CD14-positive monocyte (primary cell): ENCODE results near the gene VWA7. TPM values are rescaled to one million over a fixed set of nuclear protein-coding genes. Genes with fewer than 3 reads are reported as not detected.

Experiments used
- DNase-seq, 3 donors: peaks; one replicate each; pipeline ENCODE4 v3.0.0-alpha.2; 2011 to 2022
- H2AFZ ChIP-seq: 2 replicates; pipeline ENCODE4 v1.6.0; 2012; ENCODE audit warnings: mild to moderate bottlenecking, low read depth, low read length, inconsistent platforms; ENCODE audit not compliant: insufficient read depth, poor library complexity, severe bottlenecking
- H3K27ac ChIP-seq, 2 donors: 1 replicate in 1 of 2; 2 replicates in 1 of 2; pipeline ENCODE4 v1.5.1; 2012 to 2013; ENCODE audit warnings: low read length in 2 of 2, control low read depth in 1 of 2, inconsistent platforms in 1 of 2, low read depth in 1 of 2, mild to moderate bottlenecking in 1 of 2
- H3K27me3 ChIP-seq, 2 donors: one replicate each; pipeline versions ENCODE4 v1.6.0 to v1.6.1; 2011 to 2013; ENCODE audit warnings: low read length in 2 of 2; ENCODE audit not compliant: control insufficient read depth in 2 of 2, insufficient read depth in 2 of 2
- H3K36me3 ChIP-seq, 2 donors: replicated peaks in 1 of 2; 1 replicate in 1 of 2; 2 replicates in 1 of 2; pipeline versions ENCODE4 v1.5.1 to v1.6.1; 2012 to 2013; ENCODE audit warnings: low read length in 2 of 2, control low read depth in 1 of 2, inconsistent platforms in 1 of 2, mild to moderate bottlenecking in 1 of 2; ENCODE audit not compliant: insufficient read depth in 2 of 2, control insufficient read depth in 1 of 2
- H3K4me1 ChIP-seq, 2 donors: 1 replicate in 1 of 2; 2 replicates in 1 of 2; pipeline versions ENCODE4 v1.5.1 to v1.6.1; 2012 to 2013; ENCODE audit warnings: low read length in 2 of 2, control low read depth in 1 of 2, inconsistent platforms in 1 of 2, mild to moderate bottlenecking in 1 of 2, moderate library complexity in 1 of 2; ENCODE audit not compliant: insufficient read depth in 2 of 2, control insufficient read depth in 1 of 2
- H3K4me2 ChIP-seq: replicated peaks from 2 replicates; pipeline ENCODE3; 2012; ENCODE audit warnings: low read length, moderate library complexity, mild to moderate bottlenecking; ENCODE audit not compliant: poor library complexity, severe bottlenecking; ENCODE audit errors: extremely low read depth
- H3K4me3 ChIP-seq, 3 experiments: fragments of 200-600 bp in 1 of 3; sonication (generic) in 1 of 3; replicated peaks in 1 of 3; 1 replicate in 2 of 3; 2 replicates in 1 of 3; pipeline ENCODE4 v1.5.1; 2011 to 2013; ENCODE audit warnings: low read length in 3 of 3, mild to moderate bottlenecking in 3 of 3, control low read depth in 2 of 3, low read depth in 2 of 3, inconsistent platforms in 1 of 3, moderate library complexity in 1 of 3
- H3K79me2 ChIP-seq: 2 replicates; pipeline ENCODE4 v1.6.0; 2012; ENCODE audit warnings: mild to moderate bottlenecking, control low read depth, inconsistent platforms, low read length, moderate library complexity; ENCODE audit not compliant: insufficient read depth
- H3K9ac ChIP-seq: 2 replicates; pipeline ENCODE4 v1.6.0; 2017; ENCODE audit warnings: low read length, mild to moderate bottlenecking; ENCODE audit not compliant: insufficient read depth, poor library complexity, severe bottlenecking
- H3K9me3 ChIP-seq, 2 donors: replicated peaks in 1 of 2; 1 replicate in 1 of 2; 2 replicates in 1 of 2; pipeline versions ENCODE4 v1.5.1 to v1.6.1; 2012 to 2013; ENCODE audit warnings: low read length in 2 of 2, control low read depth in 1 of 2; ENCODE audit not compliant: control insufficient read depth in 1 of 2, insufficient read depth in 1 of 2
- H4K20me1 ChIP-seq: 2 replicates; pipeline ENCODE4 v1.6.0; 2012; ENCODE audit warnings: mild to moderate bottlenecking, low read length, control low read depth, moderate library complexity; ENCODE audit not compliant: insufficient read depth
- H3K27ac Mint-ChIP-seq, 7 donors: one replicate each; pipeline ENCODE4 v1.8.0; 2020; ENCODE audit warnings: mild to moderate bottlenecking in 7 of 7, mixed read lengths in 7 of 7, moderate library complexity in 6 of 7, inconsistent platforms in 2 of 7
- H3K27me3 Mint-ChIP-seq, 3 donors: one replicate each; pipeline ENCODE4 v1.8.0; 2021 to 2022; ENCODE audit warnings: low read depth in 3 of 3, mild to moderate bottlenecking in 3 of 3, mixed read lengths in 3 of 3, moderate library complexity in 3 of 3, inconsistent platforms in 1 of 3
- H3K36me3 Mint-ChIP-seq, 2 donors: one replicate each; pipeline ENCODE4 v1.8.0; 2020; ENCODE audit warnings: mixed read lengths in 2 of 2, inconsistent platforms in 1 of 2, mild to moderate bottlenecking in 1 of 2
- H3K4me1 Mint-ChIP-seq: one replicate; pipeline ENCODE4 v1.8.0; 2020; ENCODE audit warnings: mild to moderate bottlenecking, mixed read lengths
- H3K4me3 Mint-ChIP-seq, 2 donors: one replicate each; pipeline ENCODE4 v1.8.0; 2020; ENCODE audit warnings: mild to moderate bottlenecking in 2 of 2, mixed read lengths in 2 of 2, moderate library complexity in 1 of 2
- H3K9me3 Mint-ChIP-seq, 7 donors: one replicate each; pipeline ENCODE4 v1.8.0; 2020 to 2022; ENCODE audit warnings: mixed read lengths in 7 of 7, mild to moderate bottlenecking in 6 of 7, moderate library complexity in 6 of 7, inconsistent platforms in 2 of 7
- WGBS: methylation state at CpG from one replicate; pipeline ENCODE4 v1.1.5; 2013; ENCODE audit warnings: missing lambda C conversion rate; ENCODE audit not compliant: insufficient coverage; 5-methylcytosine and 5-hydroxymethylcytosine counted together
- intact Hi-C, 2 donors: fragments of 100-400 bp; cut with micrococcal nuclease; formaldehyde crosslinking; loops; one replicate each; pipeline versions ENCODE4 v1.15.0 to v1.15.1; 2023
- polyA plus RNA-seq, 3 donors: library from polyadenylated mRNA; depleted of rRNA in 1 of 3; unstranded in 2 of 3; stranded (reverse) in 1 of 3; fragments of 300-500 nt in 2 of 3; fragments of >200 nt in 1 of 3; fragmentation: Illumina TruSeq in 2 of 3; gene quantifications; 1 replicate in 2 of 3; 2 replicates in 1 of 3; pipeline ENCODE4 v1.2.3, GENCODE V29; 2012 to 2021
- TF ChIP-seq, protein P1 (sequence below): fragments of 200-600 bp; IDR thresholded peaks from one replicate; pipeline ENCODE4 v1.8.0; 2022; ENCODE audit warnings: antibody characterized with exemption, mild to moderate bottlenecking

VWA7 gene
- polyA plus RNA-seq, 3 donors, result 0.57 TPM; not detected in 2

- H3K27me3 ChIP-seq, result no peaks in the 10 kb centered on the region
- Mint-ChIP-seq H3K4me3 (no peak overlapping the region), H3K4me1 (peaks cover 48% of the 10 kb centered on the region), H3K27ac (peak overlapping the region in 1 of 7 donors; percentile 2), H3K36me3 (peaks cover 27 to 30% of the 10 kb centered on the region in 2 donors), H3K27me3 (peaks cover 5 to 18% (median 13%) of the 10 kb centered on the region in 3 donors), H3K9me3 (peaks cover 0 to 4% (median 0%) of the 10 kb centered on the region in 7 donors)
- WGBS, result 90% methylated on average over 15 of the region's 25 CpGs
- peaks cover 37 to 39% of the 10 kb centered on the region in 2 donors for H3K4me1 ChIP-seq
- TF ChIP-seq, protein P1, sequence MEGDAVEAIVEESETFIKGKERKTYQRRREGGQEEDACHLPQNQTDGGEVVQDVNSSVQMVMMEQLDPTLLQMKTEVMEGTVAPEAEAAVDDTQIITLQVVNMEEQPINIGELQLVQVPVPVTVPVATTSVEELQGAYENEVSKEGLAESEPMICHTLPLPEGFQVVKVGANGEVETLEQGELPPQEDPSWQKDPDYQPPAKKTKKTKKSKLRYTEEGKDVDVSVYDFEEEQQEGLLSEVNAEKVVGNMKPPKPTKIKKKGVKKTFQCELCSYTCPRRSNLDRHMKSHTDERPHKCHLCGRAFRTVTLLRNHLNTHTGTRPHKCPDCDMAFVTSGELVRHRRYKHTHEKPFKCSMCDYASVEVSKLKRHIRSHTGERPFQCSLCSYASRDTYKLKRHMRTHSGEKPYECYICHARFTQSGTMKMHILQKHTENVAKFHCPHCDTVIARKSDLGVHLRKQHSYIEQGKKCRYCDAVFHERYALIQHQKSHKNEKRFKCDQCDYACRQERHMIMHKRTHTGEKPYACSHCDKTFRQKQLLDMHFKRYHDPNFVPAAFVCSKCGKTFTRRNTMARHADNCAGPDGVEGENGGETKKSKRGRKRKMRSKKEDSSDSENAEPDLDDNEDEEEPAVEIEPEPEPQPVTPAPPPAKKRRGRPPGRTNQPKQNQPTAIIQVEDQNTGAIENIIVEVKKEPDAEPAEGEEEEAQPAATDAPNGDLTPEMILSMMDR, result no peak
- no peak for DNase-seq
- no peak overlapping the region for H3K4me2 ChIP-seq
- H3K36me3 ChIP-seq, result no peaks in the 10 kb centered on the region
- H2AFZ ChIP-seq, result no peak overlapping the region
- H3K79me2 ChIP-seq, result peaks cover 9% of the 10 kb centered on the region
- H3K9ac ChIP-seq, result no peak overlapping the region
- no peak overlapping the region for H3K27ac ChIP-seq
- no peaks in the 10 kb centered on the region for H3K9me3 ChIP-seq
- H4K20me1 ChIP-seq, result no peaks in the 10 kb centered on the region
- intact Hi-C loops, result loop anchor here in 1 of 2 donors (10.0 kb wide), 1 partner anchor 111 kb away; no protein-coding TSS in a partner anchor
- H3K4me3 ChIP-seq, result no peak overlapping the region
Observed at GRCh38 chr6:31723980-31724691, 53.0 kb downstream of the VWA7 start.

DNA sequence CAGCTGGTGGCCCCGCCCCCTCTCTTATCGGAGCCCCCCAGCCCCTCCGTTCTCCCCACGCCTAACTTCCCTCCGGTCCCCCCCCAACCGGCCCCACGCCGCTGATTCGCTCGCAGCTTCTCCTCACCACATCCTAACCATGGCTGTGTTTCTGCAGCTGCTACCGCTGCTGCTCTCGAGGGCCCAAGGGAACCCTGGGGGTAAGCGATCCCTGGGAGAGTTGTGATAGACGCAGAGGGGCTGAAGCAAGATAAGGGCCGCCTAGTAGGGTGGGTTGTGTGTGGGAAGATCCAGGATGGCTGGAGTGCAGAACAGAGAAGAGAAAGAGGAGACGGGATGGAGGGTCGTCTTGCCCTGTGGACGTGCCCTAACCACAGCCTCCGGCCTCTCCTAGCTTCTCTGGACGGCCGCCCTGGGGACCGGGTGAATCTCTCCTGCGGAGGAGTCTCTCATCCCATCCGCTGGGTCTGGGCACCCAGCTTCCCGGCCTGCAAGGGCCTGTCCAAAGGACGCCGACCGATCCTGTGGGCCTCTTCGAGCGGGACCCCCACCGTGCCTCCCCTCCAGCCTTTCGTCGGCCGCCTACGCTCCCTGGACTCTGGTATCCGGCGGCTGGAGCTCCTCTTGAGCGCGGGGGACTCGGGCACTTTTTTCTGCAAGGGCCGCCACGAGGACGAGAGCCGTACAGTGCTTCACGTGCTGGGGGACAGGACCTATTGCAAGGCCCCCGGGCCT is 53.7 kb downstream of the VWA7 start, which contains the start of gene MPIG6B:
Gene MPIG6B (plus strand): TSS at position 129 of the 735 bp plus-strand sequence. CDS start 11 bp downstream, at position 140.
- no peak for DNase-seq
- TF ChIP-seq, protein P1, result no peak
- H4K20me1 ChIP-seq, result no peaks in the 10 kb centered on the region
- peaks cover 1% of the 10 kb centered on the region for H3K79me2 ChIP-seq
- Mint-ChIP-seq H3K4me1 (peaks cover 41% of the 10 kb centered on the region), H3K27ac (peak within 1 kb of the TSS in 2 of 7 donors; percentile 2 to 5), H3K9me3 (peaks cover 0 to 3% (median 0%) of the 10 kb centered on the region in 7 donors), H3K36me3 (peaks cover 26 to 30% of the 10 kb centered on the region in 2 donors), H3K4me3 (peak within 1 kb of the TSS in 1 of 2 donors; percentile 40), H3K27me3 (peaks cover 5 to 19% (median 13%) of the 10 kb centered on the region in 3 donors)
- no peak within 1 kb of the TSS for H3K9ac ChIP-seq
- no peak within 1 kb of the TSS for H2AFZ ChIP-seq
- intact Hi-C loops, result loop anchor here in 1 of 2 donors (10.0 kb wide), 1 partner anchor 111 kb away; no protein-coding TSS in a partner anchor
- H3K9me3 ChIP-seq, result no peaks in the 10 kb centered on the region
- H3K4me3 ChIP-seq, result no peak within 1 kb of the TSS
- no peak within 1 kb of the TSS for H3K27ac ChIP-seq
- WGBS, result 43% methylated on average over 36 of the region's 46 CpGs
- H3K4me2 ChIP-seq, result no peak within 1 kb of the TSS
- H3K36me3 ChIP-seq, result no peaks in the 10 kb centered on the region
- H3K27me3 ChIP-seq, result no peaks in the 10 kb centered on the region
- H3K4me1 ChIP-seq, result peaks cover 30 to 32% of the 10 kb centered on the region in 2 donors
